GM13977 (cell line): ENCODE data around the gene CYP4F11.
"Not testable (repeated sequence)": the region's sequence is repeated elsewhere in the genome, so short reads cannot be mapped to it uniquely, and the experiment has no call there.

Experiments used
- DNase-seq: peaks from one replicate; pipeline ENCODE4 v3.0.0; 2012; ENCODE audit warnings: low spot score
- CTCF ChIP-seq: IDR thresholded peaks from 2 replicates; pipeline ENCODE4 v1.5.1; 2012; ENCODE audit warnings: mild to moderate bottlenecking, control low read depth; ENCODE audit not compliant: insufficient read depth; ENCODE audit errors: extremely low read depth, missing control alignments
- in situ Hi-C: fragments of 300-500 bp; cut with MboI; formaldehyde crosslinking; loops from one replicate; pipeline ENCODE4 v1.12.0; 2022; ENCODE audit warnings: low sequenced_read_pairs, low pct_unique_long_range_greater_than_20kb, mixed read lengths, inconsistent platforms; ENCODE audit not compliant: unreplicated experiment

CYP4F11 gene

GRCh38 chr19:15911599-15912235, 22.6 kb downstream of the CYP4F11 start:
- DNase-seq, result no peak
- in situ Hi-C loops, result no loop called here
- TF ChIP-seq CTCF, result no peak

- DNase-seq, result no peak
- no peak for TF ChIP-seq CTCF
- in situ Hi-C loops, result no loop called here
Measured at GRCh38 chr19:15905026-15905425, 29.3 kb downstream of the CYP4F11 start.

- DNase-seq, in situ Hi-C loops: not testable (repeated sequence)
Measured at GRCh38 chr19:15902898-15903297, 31.4 kb downstream of the CYP4F11 start.

GRCh38 chr19:15902254-15902653, 32.1 kb downstream of the CYP4F11 start:
- TF ChIP-seq CTCF, result no peak
- DNase-seq, result no peak
- in situ Hi-C loops, result no loop called here

- in situ Hi-C loops, result no loop called here
- no peak for DNase-seq
- no peak for TF ChIP-seq CTCF
Measured at GRCh38 chr19:15900504-15900903, 33.8 kb downstream of the CYP4F11 start.

GRCh38 chr19:15900032-15900431, 34.3 kb downstream of the CYP4F11 start:
- DNase-seq, in situ Hi-C loops: not testable (repeated sequence)

- in situ Hi-C loops, DNase-seq: not testable (repeated sequence)
Measured at GRCh38 chr19:15899561-15899960, 34.8 kb downstream of the CYP4F11 start.

- in situ Hi-C loops, result no loop called here
- no peak for DNase-seq
- TF ChIP-seq CTCF, result no peak
Measured at GRCh38 chr19:15897738-15898276, 36.5 kb downstream of the CYP4F11 start, which contains the start of gene CYP4F2. TSS of gene CYP4F2 (minus strand) at chr19:15898074. CDS start at chr19:15897611, 463 bp downstream.
